GM12892 (cell line): ENCODE data around the gene MRFAP1L1.

Experiments used
- POLR2A ChIP-seq: IDR thresholded peaks from 2 replicates; pipeline ENCODE4 v1.6.1; 2011; ENCODE audit warnings: low read depth, low read length, control low read depth
- TAF1 ChIP-seq: IDR thresholded peaks from 2 replicates; pipeline ENCODE4 v1.6.1; 2011; ENCODE audit warnings: low read depth, mild to moderate bottlenecking, control low read depth, low read length, borderline replicate concordance

DNA sequence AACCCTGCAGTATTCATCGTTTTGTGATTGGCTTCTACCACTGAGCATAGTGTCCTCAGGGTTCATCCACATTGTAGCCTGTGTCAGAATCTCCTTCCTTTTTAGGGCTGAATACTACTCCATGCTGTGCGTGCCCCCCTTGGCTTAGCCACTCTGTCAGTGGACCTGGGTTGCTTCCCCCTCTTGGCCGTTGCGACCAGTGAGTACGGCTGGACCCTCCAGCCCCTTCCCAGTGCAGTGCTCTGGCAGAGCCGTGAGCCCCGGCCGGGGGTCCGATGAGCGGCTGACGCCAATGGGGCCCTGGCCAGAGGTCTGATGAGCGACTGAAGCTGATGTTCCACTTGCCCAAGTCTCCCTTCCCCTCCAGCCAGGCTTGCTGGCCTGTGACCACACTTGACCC, 13.2 kb upstream of the MRFAP1L1 start:
- TF ChIP-seq POLR2A, result no peak
- no peak for TF ChIP-seq TAF1
